Measurements from ENCODE around the gene C2orf92.
"Not testable (repeated sequence)": the region's sequence is repeated elsewhere in the genome, so short reads cannot be mapped to it uniquely, and the experiment has no call there.

The C2orf92 gene

DNA sequence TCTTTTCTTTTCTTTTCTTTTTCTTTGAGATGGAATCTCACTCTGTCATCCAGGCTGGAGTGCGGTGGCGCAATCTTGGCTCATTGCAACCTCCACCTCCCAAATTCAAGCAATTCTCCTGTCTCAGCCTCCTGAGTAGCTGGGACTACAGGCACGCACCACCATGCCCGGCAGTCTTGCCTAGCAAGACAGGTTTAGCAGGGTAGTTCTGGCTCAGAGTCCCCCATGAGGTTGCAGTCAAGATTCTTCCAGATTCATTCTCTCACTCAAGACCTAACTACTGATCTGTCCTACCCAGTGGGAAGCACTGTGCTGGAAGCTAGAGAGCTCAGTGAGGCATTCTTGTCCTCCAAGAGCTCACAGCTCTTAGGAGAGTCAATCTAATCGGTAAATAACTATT, 26.2 kb downstream of the C2orf92 start:
- no peak for DNase-seq

DNA sequence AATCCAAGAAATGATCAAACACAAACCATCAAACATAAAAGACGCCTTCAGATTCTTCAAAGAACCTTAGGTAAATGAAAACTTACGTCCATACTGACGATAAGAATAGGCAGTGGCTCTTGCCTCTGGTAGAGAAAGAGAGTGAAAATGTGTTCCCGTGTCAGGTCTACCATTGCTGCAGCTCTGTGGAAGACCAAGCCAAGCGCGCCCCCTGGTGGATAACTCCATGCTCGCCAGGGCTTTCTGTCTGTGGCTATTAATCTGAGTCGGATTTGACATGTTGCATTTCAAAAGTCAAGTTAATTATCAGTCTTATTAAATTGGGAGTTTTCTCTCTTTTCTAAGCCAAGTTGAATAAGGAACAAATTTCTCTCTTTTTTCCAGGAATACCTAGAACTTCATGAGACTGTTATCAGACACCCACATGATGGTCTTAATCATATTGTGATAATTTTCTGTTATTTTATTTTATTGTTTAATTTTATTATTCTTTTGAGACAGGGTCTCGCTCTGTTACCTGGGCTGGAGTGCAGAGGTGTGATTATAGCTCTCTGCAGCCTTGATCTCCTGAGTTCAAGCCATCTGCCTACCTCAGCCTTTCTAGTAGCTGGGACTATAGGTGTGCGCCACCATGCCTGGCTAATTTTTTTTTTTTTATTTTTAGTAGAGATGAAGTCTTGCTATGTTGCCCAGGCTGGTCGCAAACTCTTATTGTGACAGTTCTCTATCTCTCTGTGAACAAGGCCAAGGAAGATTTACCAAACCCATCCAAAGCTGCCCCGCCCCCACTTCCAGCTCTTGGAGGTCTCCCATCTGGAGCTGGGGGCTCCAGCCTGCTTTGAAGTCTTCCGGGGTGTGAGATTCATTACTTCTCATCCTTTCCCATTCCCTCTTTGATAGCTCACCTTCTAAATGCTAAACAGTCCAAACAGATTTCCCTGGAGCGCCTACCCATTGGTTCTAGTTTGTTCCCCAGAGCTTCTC, 28.0 kb downstream of the C2orf92 start:
- peak; percentile 89 to 90 for DNase-seq

DNA sequence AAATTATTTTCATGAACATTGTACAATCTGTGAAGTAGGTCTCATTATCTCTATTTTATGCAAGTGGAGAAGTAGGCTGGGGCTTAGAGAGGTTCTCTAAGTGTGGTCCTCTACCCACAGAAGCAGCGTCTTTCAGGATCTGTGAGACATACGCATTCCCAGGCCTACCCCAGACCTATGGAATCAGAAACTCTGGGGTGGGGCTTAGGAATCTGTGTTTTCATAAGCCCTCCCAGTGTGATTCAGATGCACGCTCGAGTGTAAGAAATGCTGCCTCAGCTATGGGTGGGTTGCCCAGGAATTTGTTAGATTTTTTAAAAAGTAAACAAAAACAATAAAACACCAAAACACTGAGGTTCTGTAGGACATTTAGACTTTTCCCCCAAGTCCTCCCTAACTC, 29.0 kb downstream of the C2orf92 start:
- no peak for DNase-seq

DNA sequence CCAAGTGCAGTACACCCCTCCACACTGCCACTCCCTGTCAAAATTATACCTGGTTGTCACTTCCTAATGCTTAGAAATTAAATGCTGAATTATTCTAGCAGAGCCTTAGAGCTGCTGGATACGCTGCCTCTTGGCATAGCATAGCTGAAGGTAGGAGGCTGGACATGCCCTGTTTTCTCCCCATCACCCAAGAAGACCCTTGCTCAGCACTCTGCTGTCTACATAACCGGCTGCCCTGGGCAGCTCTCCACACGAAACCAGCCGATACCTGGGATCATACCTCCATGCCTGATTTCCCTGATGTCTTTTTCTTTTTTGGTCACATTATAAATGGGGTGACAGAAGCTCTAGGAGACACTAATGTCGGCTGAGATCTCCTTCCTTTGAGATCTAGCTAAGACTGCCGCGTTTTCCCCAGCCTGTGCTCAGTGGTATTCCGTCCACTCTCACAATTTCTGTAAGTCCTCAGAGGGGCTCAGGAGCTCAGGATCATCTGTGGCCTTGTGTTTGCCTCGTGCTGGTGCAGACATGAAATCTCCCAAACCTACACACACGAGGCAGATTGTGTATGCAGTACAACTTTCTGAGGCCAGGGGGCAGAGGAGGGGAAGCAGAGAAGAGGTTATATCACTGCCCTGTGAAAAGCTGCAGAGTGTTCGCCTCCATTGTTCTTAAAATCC, 30.4 kb downstream of the C2orf92 start:
- DNase-seq, result peak; percentile 63 to 72

DNA sequence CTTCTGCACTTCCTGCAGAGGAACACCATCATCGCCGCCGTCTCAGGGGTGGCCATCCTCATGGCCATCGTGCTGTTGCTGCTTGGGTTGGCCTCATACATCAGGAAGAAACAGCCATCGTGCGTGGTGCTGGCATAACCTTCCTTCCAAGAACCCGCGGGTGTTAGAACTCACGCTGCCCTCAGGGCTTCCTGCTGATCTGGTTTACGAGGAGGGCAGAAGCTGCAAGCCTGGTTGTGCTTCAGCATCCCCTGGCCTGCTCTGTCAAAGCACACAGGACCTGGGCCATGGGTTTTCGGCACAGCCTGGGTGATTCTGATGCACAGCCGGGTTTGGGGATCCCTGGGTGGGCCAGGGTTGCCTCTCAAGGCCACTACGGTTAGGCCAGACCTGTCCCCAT, 31.7 kb downstream of the C2orf92 start:
- DNase-seq, result no peak

DNA sequence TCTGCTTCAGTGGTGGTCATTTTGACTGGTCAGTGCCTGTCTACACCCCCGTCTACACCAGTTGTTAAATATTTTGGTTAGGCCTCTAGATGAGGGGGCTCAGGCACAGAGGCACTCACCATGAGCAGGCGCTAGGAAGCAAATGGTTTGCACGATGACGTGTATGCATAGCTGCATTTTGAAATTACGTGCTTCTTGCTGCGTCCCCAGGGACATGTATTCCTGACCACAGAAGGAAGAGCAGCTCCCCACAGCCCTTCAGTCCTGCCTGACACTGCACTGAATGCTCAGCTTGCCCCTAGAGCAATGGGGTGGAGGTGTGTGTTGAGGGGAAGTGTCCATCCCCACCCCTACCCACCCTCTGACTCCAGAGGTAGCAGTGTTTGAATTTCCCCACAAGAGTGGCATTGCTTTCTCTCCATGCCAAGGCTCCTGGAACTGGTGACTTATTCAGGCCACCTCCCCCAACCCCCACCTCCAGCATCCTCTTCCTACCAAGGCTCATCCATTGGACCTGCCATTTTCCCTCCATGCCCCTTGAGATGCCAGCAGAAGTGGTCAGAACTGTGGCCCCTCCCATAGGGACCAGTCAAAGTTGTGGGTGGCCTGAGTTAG, 32.4 kb downstream of the C2orf92 start:
- no peak for DNase-seq

DNA sequence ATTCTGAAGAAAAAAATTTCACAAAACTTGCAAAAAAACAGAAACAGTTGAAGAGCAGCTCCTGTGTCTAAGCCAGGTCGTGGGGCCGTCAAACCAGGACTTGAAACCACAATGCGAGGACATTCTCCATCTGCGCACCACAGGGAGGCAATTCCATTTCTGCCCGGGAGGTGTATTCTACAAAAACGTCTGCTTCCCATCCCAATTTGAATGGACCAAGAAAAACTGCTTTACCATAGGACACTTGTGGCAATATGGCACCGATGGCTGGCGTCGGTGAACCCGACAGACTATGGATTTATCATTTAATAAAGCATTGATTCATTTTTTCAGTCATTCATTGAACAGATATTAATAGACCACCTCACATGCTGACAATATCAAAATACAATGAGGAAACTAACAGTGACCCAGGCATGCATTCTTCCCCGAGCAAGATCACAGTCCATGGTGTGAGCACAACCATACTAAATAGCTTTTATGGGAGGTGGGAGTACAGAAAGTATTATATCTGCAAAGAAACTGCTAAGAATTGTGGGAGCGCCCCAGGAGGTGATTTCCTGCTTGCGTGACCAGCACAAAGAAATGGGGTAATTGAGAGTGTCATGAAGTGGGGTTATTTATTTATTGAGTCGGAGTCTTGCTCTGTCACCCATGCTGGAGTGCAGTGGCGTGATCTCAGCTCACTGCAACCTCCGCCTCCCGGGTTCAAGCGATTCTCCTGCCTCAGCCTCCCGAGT, 33.4 kb downstream of the C2orf92 start:
- no peak for DNase-seq

GRCh38 chr2:97703741-97704140, 34.2 kb downstream of the C2orf92 start:
- no peak for DNase-seq

DNA sequence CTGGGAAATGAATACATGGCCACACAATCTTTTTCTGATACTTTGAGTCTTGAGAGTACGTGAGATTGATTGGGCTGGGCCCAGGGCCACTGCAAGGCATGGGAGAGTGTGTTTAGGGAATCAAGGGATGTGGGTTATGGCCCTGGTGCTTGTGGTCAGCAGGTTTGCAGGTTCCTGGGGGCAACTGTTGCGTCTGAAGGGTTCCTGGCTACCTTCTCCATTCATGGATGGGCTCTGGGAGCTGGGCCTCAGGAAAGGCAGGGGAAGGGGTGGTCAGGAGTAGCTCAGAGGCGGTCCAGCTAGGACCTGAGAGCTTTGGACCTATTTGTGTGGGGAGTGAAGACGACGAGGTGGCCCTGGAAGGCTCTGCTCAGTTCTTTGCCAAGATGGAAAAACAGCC, 35.5 kb downstream of the C2orf92 start:
- DNase-seq, result no peak

DNA sequence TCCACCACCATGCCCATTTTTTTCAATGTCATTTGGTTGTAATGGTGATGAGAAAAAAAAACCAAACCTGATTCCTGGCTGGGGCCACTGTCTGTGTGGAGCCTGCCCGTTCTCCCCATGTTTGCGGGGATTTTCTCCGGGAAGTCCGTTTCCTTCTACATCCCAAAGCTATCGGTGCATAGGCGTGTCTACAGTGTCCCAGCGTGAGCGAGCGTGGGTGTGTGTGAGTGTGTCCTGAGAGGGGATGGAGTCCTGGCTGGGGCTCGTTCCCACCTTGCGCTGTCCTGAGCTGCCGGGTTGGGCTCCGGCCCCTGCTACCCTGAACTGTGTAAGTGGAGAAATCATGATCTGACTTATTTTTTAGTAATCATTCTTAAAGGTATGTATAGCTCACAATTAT, 36.6 kb downstream of the C2orf92 start:
- no peak for DNase-seq

GRCh38 chr2:97706708-97707345, 37.3 kb downstream of the C2orf92 start:
- no peak for DNase-seq

DNA sequence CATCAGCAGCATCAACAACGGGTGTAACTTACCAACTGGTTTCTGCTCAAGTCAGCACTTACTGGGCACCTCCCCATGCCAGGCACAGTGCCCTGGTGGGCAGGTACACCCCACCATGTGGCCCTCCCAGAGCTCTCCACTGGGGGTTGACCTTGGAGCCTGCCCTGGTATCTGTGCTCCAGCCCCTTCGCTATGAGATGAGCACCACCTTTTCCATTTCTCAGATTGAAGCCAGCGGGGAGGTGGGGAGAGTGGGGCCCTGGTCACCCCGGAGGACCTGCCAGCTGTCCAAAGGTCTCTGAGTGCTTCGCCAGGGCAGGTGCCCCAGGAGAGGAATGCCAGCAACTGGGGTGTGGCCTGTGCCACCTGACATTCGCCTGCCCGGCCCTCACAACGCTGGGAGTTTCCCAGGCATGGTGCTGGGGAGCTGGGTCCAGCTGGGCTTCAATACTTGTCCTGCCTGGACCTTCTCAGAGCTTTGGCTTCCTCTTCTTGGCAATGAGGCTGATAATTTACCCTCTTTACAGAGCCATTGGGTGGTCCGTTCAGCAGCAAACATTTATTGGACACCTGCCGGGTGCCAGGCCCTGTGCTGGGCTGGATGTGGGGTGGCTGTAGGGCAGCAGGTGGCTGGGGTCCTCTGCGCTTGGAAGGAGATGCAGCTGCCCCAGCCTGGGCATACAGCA, 38.0 kb downstream of the C2orf92 start:
- DNase-seq, result no peak

- DNase-seq, result no peak
Measured at GRCh38 chr2:97708048-97708380, 38.5 kb downstream of the C2orf92 start.

GRCh38 chr2:97708608-97709007, 39.1 kb downstream of the C2orf92 start:
- DNase-seq, result no peak

- no peak for DNase-seq
Measured at GRCh38 chr2:97711394-97711711, 41.8 kb downstream of the C2orf92 start.

- not testable (repeated sequence) for DNase-seq
Measured at GRCh38 chr2:97712175-97712574, 42.7 kb downstream of the C2orf92 start.

GRCh38 chr2:97712693-97713295, 43.3 kb downstream of the C2orf92 start:
- DNase-seq, result peak; percentile 14 to 43

- peak; percentile 52 to 75 for DNase-seq
Measured at GRCh38 chr2:97713296-97714083, 44.0 kb downstream of the C2orf92 start, which contains the start of gene ZAP70. ZAP70 (plus strand) TSS chr2:97713576; CDS start chr2:97724037, 10,461 bp downstream.

DNA sequence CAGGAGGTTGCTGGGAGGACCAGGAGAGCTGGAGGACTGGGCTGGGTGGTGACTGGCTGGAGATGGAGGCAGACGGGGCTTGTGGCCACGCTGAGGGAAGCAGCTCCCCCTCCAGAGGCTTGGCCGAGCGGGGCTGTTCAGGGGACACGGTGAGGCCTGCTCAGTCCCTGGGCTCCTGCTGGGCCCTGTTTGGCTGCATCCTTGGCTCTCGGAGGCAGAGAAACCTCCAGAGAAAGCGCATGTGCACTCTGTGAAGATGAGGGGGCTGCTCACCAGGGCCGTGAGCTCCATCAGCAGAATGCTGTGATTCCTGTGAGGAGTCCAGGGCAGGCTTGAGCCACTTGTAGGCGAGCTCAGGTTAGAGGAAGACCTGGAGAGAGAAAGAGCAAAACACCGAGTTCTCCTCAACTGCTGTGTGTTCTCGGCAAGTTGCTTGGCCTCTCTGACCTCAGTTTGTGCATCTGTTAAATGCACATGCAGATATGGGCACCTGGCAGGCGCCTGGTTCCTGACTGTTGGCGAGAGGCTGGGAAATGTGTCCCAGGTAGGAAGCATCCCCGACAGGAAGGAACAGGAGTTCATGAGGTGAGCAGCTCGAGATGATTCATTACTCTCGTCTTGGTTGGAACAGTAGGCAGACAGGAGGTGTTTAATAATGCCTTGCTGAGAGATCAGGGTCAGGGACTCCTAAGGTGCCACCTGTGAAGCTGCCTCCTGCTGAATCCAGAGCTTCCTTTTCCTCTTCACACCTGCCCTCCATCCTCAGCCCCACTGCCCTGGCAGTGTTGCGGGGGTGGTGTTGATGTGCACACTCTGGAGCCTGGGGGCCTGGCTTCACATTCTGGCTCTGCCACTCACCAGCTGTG, 44.8 kb downstream of the C2orf92 start:
- DNase-seq, result no peak

Data from CD4-positive, alpha-beta T cell treated with Interleukin-4 for 1 hour (primary cell).